ENCODE measurements around the gene TAMALIN. TPM values are rescaled to one million over a fixed set of nuclear protein-coding genes. Genes with fewer than 3 reads are reported as not detected.
A peak's percentile ranks its signal among the peaks of the same experiment; 100 is the strongest.

TAMALIN gene
- total and polyA plus RNA-seq, 8 donors, result 2.7 to 61.3 (median 16.3) TPM; not detected in 1

DNA sequence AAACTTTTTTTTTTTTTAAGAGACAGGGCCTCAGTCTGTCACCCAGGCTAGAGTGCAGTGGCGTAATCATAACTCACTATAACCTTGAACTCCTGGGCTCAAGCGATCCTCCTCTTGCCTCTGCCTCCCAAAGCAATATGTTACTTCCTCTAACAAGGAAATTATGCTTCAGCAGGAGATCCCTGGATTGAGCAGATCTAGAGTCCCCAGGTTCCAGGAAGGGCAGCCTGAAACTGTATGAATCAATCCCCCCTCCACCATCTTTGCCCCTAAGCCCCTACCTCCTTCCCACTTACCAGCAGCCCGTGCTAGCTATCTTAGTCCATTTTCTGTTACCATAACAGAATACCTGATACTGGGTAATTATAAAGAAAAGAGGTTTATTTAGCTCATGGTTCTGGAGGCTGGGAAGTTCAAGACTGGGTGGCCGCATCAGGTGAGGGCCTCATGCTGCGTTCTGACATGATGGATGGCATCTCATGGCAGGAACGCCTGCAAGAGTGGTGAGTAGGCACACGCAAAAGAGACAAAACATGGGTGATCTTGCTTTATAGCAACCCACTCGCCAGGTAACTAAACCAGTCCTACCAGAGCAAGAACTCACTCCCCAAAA lies 5.0 kb downstream of the TAMALIN start:
- TF ChIP-seq, protein P1, sequence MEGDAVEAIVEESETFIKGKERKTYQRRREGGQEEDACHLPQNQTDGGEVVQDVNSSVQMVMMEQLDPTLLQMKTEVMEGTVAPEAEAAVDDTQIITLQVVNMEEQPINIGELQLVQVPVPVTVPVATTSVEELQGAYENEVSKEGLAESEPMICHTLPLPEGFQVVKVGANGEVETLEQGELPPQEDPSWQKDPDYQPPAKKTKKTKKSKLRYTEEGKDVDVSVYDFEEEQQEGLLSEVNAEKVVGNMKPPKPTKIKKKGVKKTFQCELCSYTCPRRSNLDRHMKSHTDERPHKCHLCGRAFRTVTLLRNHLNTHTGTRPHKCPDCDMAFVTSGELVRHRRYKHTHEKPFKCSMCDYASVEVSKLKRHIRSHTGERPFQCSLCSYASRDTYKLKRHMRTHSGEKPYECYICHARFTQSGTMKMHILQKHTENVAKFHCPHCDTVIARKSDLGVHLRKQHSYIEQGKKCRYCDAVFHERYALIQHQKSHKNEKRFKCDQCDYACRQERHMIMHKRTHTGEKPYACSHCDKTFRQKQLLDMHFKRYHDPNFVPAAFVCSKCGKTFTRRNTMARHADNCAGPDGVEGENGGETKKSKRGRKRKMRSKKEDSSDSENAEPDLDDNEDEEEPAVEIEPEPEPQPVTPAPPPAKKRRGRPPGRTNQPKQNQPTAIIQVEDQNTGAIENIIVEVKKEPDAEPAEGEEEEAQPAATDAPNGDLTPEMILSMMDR (IDR thresholded peaks at IDR 0.05), result no peak
- no peak for TF ChIP-seq POLR2AphosphoS5 (IDR thresholded peaks at IDR 0.05)
- H3K4me1 ChIP-seq, result peaks cover 17 to 55% (median 32%) of the 10 kb centered on the region in 4 donors
- peak overlapping the region in 3 of 5 donors; percentile 72 to 85 (median 75) for H3K27ac ChIP-seq
- no peak overlapping the region for H3K4me3 ChIP-seq
- 93 to 96% (median 95%) methylated on average over 8 of the region's 8 CpGs for WGBS, 5 donors
- peaks cover 0 to 37% (median 13%) of the 10 kb centered on the region in 3 donors for H3K27me3 ChIP-seq
- DNase-seq, result no peak
- H3K9me3 ChIP-seq, result no peaks in the 10 kb centered on the region
- intact Hi-C loops (cut with DNase I; ENCODE audit: low total_unique reads), result no loop called here
- peaks cover 0 to 38% (median 24%) of the 10 kb centered on the region in 4 donors for H3K36me3 ChIP-seq

DNA sequence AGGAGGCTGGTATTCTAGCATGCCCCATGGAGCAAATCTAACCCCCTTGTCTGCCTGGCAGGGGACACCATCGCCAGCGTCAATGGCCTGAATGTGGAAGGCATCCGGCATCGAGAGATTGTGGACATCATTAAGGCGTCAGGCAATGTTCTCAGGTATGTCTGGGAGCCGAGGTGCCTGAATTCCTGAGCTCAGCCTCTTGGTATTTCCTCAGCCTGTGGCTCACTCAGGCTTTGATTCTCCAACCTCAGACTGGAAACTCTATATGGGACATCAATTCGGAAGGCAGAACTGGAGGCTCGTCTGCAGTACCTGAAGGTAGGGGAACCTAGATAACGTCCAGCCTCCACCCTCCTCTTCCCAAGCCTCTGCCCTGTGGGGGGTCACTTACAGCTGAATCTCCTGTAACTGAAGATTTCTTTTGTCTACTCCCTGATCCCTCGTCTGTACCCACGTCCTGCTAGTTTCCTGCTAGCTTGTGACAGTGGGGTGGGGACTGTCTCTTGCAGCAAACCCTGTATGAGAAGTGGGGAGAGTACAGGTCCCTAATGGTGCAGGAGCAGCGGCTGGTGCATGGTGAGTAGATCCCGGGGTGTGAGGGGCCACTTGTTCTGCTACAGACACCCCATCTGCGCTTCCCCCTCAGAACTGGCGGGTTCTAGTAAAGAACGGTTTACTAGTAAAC lies 7.0 kb downstream of the TAMALIN start:
- no peak for DNase-seq
- 86 to 90% (median 89%) methylated on average over 16 of the region's 16 CpGs for WGBS, 5 donors
- Histone ChIP-seq H3K9me3 (no peaks in the 10 kb centered on the region), H3K4me3 (no peak overlapping the region), H3K27ac (no peak overlapping the region), H3K4me1 (peaks cover 7 to 34% (median 18%) of the 10 kb centered on the region in 4 donors), H3K36me3 (peaks cover 0 to 38% (median 24%) of the 10 kb centered on the region in 4 donors), H3K27me3 (peaks cover 0 to 22% (median 3%) of the 10 kb centered on the region in 3 donors)
- TF ChIP-seq EP300 (IDR thresholded peaks at IDR 0.05) (no peak), POLR2AphosphoS5 (IDR thresholded peaks at IDR 0.05) (no peak), POLR2A (IDR thresholded peaks at IDR 0.05) (no peak)
- TF ChIP-seq, protein P1 (IDR thresholded peaks at IDR 0.05), result no peak
- intact Hi-C loops (cut with DNase I; ENCODE audit: low total_unique reads), result no loop called here

DNA sequence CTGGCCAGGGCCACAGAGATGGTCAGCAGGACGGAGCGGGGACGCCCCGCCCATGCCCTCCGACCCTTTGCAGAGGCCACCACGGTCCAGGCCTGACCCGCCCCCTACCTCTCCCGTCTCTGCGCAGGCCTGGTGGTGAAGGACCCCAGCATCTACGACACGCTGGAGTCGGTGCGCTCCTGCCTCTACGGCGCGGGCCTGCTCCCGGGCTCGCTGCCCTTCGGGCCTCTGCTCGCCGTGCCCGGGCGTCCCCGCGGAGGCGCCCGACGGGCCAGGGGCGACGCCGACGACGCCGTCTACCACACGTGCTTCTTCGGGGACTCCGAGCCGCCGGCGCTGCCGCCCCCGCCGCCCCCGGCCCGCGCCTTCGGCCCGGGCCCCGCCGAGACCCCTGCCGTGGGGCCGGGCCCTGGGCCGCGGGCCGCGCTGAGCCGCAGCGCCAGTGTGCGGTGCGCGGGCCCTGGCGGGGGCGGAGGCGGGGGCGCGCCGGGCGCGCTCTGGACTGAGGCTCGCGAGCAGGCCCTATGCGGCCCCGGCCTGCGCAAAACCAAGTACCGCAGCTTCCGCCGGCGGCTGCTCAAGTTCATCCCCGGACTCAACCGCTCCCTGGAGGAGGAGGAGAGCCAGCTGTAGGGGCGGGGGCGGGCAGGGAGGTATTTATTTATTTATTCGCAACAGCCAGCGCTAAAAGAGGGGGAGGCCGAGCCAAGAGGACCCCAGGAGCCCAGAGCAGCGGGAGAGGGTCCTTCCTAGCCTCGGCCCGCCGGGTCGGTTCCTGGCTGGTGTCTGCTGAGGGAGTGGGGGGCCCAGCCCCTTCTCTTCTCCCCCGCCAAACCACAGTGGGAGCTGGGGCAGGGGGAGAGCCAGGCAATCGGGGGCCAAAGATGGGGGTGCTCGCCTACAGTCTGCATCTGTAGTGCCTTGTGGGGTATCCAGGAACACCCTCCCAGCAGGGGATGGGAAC lies 8.1 kb downstream of the TAMALIN start:
- WGBS, 5 donors, result 29 to 56% (median 40%) methylated on average over 15 to 93 of the region's 93 CpGs
- no peak overlapping the region for H3K27ac ChIP-seq
- H3K27me3 ChIP-seq, result peaks cover 0 to 22% (median 3%) of the 10 kb centered on the region in 3 donors
- peak in 1 of 2 donors; percentile 73 for DNase-seq
- no peak overlapping the region for H3K4me3 ChIP-seq
- TF ChIP-seq, protein P1 (IDR thresholded peaks at IDR 0.05), result no peak
- no peak for TF ChIP-seq POLR2AphosphoS5 (IDR thresholded peaks at IDR 0.05)
- no peak for TF ChIP-seq POLR2A (IDR thresholded peaks at IDR 0.05)
- TF ChIP-seq EP300 (IDR thresholded peaks at IDR 0.05), result no peak
- no peaks in the 10 kb centered on the region for H3K9me3 ChIP-seq
- intact Hi-C loops (cut with DNase I; ENCODE audit: low total_unique reads), result no loop called here
- H3K4me1 ChIP-seq, result peaks cover 7 to 25% (median 14%) of the 10 kb centered on the region in 4 donors
- peaks cover 0 to 38% (median 24%) of the 10 kb centered on the region in 4 donors for H3K36me3 ChIP-seq

DNA sequence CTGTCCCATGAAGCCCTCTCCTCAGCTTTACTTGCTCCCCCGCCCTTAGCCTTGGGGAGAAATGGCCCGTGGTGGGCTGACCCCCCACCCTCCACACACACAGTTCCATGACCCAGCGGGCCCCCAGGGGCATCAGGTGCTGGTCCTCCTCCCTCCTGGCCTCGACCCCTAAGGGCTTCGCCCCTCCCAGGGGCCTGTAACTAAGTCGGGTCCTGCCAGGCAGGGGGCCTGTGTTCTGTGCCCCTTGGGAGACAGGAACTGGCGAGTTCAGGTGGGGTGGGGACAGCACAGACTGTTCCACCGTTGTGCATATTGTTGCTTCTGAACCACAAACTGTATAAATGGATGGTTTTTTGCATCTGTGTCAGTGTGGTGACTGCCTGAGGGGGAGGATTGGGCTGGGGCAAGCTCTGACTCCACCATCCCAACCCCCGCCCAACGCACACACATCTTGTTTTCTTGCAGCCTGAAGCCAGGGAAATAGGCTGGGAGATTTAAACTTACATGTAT lies 8.8 kb downstream of the TAMALIN start:
- WGBS, 5 donors, result 75 to 94% (median 83%) methylated on average over 4 to 10 of the region's 10 CpGs
- Histone ChIP-seq H3K36me3 (peaks cover 0 to 38% (median 24%) of the 10 kb centered on the region in 4 donors), H3K27me3 (peaks cover 0 to 22% (median 3%) of the 10 kb centered on the region in 3 donors), H3K27ac (no peak overlapping the region), H3K9me3 (no peaks in the 10 kb centered on the region), H3K4me3 (no peak overlapping the region), H3K4me1 (peaks cover 6 to 18% (median 8%) of the 10 kb centered on the region in 4 donors)
- no peak for TF ChIP-seq POLR2AphosphoS5 (IDR thresholded peaks at IDR 0.05)
- TF ChIP-seq, protein P1 (IDR thresholded peaks at IDR 0.05), result no peak
- no peak for TF ChIP-seq EP300 (IDR thresholded peaks at IDR 0.05)
- no peak for TF ChIP-seq POLR2A (IDR thresholded peaks at IDR 0.05)
- peak in 1 of 2 donors; percentile 42 for DNase-seq
- intact Hi-C loops (cut with DNase I; ENCODE audit: low total_unique reads), result no loop called here

Measured in stomach (tissue), 9 donors.